Measurements from ENCODE around the gene CAMKV.
"Not testable (repeated sequence)": the region's sequence is repeated elsewhere in the genome, so short reads cannot be mapped to it uniquely, and the experiment has no call there.

CAMKV gene

DNA sequence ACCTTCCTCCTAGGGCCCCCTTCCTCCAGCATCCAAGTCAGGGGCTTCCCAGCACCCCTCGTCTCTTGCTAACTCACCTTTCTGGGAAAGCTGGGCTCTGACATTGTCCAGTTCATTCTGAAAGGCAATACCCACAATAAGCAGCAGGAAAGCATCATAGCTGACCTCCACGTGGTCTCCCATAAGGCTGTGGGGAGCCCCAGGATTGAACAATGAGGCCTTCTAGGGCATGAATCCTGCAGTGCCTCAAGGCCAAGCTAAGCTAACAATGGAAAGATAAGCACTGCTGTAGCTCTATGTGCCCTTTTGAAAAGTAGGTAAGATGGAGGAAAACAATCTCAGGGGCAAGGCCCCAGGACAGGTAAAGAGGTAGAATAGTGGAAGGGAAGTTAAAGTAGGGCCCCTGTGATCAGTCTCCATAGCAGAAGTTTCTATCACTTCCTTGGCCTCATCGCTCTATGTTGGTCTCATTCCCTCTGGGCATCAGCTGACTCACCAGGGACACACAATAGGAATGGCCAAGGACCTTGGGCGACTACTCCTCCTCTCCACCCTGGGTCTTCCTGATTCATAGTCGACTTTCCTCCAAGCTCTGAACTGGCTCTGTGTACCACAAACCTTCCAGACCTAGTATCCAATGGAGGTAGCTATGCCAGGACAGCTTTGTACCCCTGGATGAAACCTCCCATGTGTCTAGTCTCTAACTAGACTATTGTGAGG lies 25.1 kb downstream of the CAMKV start:
- DNase-seq = no peak

DNA sequence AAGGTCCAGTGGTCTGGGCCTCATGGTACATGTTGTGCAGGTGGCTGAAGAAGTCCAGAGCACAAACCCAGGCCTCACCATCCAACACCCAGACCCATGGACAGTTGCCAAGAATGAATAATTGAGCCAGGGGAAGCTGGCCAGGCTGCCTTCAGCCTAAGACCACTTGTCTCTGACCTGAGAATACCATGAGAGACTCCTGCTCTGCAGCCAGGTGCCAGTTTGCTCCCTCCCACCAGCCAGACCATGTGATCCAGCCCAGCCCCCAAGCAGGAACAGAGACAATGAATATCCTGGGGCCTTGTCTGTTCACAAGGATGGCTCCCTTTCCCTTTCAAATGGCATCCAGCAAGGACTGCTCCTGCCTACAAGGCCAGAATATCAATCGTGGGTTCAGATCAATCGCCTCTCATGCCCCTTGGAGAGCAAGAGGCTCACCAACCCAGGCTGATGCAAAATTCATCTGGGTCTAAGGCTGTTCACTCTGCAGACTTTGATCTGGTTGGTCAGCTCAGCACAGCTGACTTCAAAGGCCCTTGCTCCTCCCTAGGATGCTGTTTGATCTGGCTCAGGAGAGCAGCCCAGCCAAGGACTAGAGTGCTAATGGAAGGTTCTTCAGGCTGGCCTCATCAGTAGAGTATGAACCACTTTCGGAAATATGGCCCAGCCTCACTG lies 26.7 kb downstream of the CAMKV start:
- no peak for DNase-seq

GRCh38 chr3:49841806-49842205 lies 27.9 kb downstream of the CAMKV start:
- no peak for DNase-seq

- no peak for DNase-seq
Measured at GRCh38 chr3:49841126-49841696, 28.5 kb downstream of the CAMKV start.

- no peak for DNase-seq
Measured at GRCh38 chr3:49840388-49840787, 29.3 kb downstream of the CAMKV start.

DNA sequence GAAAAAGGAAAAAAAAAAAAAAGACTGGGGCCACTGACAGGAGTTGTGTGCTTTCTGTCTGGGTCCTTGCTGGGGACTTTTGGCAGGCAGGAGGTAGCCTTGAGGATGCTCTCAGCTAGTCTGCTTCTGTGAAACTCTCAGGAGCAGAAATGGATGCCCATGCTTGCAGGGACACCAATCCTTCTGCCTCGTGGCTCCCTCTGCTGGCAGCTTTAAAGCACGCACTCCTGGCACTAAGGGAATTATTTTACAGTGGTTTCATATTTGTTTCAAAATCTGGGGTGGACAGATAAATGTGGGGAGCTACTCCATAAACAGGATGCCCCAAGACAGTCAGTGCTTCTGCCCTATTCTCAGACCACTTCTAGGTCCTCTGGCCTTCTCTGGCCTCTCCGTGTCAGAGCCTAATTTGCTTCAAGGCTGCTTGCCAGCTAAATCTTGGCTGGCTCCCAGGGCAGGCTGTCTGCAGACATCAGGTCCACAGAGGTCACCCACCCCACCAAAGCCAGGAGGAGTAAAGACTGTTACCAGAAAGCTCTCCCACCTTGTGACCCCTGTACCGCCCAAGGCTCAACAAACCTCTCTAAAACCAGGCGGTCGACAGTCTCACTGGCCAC lies 30.4 kb downstream of the CAMKV start:
- peak; percentile 62 for DNase-seq

GRCh38 chr3:49831341-49831740 lies 38.4 kb downstream of the CAMKV start:
- DNase-seq = no peak

DNA sequence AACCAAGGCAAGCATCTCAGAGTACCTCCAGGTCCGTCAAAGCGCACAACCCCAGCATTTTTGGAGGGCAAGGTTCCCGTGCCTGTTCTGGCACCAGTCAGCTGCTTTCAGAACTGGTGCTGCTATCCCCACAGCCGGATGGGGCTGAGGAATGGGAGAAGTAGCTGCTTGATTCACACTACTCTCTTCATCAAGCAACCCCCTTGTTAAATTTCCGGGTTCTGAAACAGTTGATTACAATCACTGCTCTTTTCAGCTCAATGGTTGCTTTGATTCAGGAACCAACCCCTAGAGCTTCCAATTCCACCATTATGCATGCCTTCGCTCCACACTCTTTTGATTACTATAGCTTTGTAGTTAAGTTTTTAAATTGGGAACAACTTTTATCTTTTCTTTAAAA lies 43.7 kb downstream of the CAMKV start:
- DNase-seq = no peak

DNA sequence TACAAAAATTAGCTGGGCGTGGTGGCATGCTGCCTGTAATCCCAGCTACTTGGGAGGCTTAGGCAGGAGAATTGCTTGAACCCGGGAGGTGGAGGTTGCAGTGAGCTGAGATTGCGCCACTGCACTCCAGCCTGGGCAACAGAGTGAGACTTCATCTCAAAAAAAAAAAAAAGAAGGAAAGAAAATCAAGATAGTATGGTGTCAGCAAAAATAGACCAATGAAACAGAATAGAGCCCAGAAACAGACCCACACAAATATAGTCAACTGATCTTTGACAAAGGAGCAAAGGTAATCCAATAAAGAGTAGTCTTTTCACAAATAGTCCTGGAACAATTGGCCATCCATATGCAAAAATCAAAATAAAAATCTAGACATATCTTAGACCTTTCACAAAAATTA lies 46.6 kb downstream of the CAMKV start:
- not testable (repeated sequence) for DNase-seq

GRCh38 chr3:49813497-49814174 lies 56.1 kb downstream of the CAMKV start, which contains the start of gene UBA7:
Gene UBA7 (minus strand): TSS chr3:49813953. CDS start chr3:49813787, 166 bp downstream.
- DNase-seq = no peak

DNA sequence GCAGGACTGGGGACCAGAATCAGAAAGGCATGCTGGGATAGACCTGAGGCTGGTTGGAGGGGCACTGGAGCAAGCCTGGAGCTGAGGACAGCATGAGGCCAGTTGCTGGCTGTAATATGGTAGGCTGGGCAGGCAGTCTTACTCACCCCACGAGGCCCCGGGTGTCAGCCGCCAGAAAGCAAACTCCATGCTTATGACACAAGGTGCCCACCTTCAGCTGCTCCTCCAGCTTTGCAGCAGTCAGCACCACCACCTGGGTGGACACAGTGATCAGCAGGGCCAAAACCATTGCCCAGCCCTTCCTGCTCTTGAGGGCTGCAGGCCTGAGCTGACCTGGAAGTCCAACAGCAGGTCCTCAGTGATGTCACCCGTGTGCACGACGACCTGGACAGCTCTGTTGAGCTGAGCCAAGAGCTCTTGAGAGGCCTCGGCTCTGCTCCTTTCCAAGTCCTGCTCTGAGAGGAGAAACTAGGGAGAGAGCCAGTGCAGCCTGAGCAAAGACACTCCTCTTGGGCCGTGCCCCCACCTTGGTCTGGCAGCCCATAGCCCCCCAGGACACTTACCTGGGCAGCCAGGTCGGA lies 56.7 kb downstream of the CAMKV start:
- no peak for DNase-seq

Measured in effector CD8-positive, alpha-beta T cell (primary cell).